Left hindlimb (tissue), 1 donor: ENCODE data around the gene CTAG2.
"Not testable (repeated sequence)": the region's sequence is repeated elsewhere in the genome, so short reads cannot be mapped to it uniquely, and the experiment has no call there.

Source experiments
- DNase-seq: peaks from one replicate; pipeline ENCODE4 v3.0.0-alpha.2; 2018

CTAG2 gene

GRCh38 chrX:154645745-154646378 is 7.5 kb downstream of the CTAG2 start:
- DNase-seq: not testable (repeated sequence)

DNA sequence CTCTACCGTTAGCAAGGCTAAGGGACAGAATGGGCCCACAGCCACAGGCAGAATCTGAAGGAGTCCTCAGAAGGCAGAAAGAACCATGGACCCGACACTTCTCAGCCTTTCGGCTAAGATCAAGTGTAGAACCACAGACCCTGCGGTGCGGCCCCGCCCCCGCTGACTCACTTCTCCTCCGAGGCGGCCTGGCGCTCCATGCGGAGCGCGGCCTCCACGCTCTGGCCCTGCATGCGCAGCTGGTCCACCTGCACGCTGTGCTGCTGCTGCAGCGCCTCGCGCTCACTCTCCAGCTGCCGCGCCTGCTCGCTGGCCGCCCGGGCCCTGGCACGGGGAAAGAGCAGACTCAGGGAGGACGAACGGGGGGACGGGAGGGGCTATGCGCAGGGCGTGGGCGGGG is 9.7 kb downstream of the CTAG2 start:
- DNase-seq: not testable (repeated sequence)

- not testable (repeated sequence) for DNase-seq
Measured at GRCh38 chrX:154641740-154642139, 11.6 kb downstream of the CTAG2 start.

- DNase-seq: not testable (repeated sequence)
Measured at GRCh38 chrX:154633661-154634060, 19.7 kb downstream of the CTAG2 start.

DNA sequence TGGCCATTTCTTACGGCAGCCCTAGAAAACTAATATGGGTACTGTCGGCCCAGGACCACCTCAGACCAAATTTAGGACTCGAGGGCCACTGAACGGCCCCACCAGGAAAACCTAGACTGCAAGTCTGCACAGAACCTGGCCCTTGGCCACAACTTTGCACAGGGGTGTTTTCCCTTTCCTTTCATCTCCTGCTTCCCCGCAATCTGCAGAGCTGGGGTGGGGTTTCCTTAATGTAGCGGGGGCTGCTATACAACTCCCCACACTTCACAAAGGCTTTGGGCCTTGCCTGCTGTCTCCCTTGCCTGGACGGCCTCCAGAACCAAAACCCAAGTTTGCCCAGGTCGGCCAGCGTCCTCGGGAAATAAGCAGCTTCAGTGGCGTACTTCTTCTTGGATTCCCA is 22.4 kb downstream of the CTAG2 start:
- DNase-seq: not testable (repeated sequence)

DNA sequence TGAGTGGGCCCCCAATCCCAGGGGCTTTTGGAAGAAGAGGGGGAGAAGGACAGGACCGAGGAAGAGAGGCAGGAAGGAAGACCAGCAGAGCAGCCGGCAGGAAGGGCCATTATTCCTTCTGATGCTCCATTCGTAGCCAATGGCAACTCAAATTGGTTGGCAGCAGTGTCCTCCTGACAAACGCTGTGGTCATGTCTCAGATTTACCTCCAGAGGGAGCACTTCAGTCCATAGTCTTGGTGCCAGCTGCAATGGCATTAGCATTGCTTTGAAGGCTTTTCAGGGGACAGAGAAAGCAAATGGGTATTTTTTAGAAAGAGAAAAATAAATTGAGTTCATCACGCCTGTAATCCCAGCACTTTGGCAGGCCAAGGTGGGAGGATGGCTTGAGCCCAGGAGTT is 24.4 kb downstream of the CTAG2 start:
- not testable (repeated sequence) for DNase-seq

DNA sequence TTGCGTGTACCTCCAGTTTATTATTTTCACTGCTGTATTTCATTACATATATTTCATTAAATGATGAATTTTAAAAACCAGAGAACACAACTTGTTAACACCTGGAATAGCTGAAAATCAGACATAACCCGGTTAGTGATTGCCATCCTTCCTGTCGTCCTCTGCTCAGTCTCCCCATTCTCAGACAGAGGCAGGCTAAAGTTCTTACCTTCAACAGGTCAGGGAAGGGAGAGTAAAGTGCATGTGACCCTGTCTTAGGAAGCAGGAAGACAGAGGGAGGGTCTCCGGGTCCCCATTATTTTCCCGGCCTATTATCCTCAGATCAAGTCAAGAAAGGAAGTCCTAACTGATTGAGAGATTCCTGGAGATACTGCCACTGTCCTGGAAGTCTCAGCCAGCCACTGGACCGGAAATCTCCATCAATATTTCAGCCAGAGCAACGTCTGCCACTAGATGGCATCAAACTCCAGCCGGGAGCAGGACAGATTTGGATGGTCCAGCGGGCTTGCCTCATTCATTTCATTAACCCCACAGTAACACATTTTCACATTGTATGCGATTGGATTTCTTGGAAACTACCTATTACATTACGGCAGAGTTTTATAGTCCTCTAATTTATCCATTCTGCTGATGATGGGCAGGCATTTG is 32.5 kb downstream of the CTAG2 start:
- not testable (repeated sequence) for DNase-seq

GRCh38 chrX:154619182-154619581 is 34.2 kb downstream of the CTAG2 start, which contains the start of gene CTAG1B:
CTAG1B (minus strand) TSS chrX:154619282; CDS start chrX:154619218, 64 bp downstream.
- not testable (repeated sequence) for DNase-seq

GRCh38 chrX:154613586-154613985 is 39.8 kb downstream of the CTAG2 start:
- DNase-seq: not testable (repeated sequence)

DNA sequence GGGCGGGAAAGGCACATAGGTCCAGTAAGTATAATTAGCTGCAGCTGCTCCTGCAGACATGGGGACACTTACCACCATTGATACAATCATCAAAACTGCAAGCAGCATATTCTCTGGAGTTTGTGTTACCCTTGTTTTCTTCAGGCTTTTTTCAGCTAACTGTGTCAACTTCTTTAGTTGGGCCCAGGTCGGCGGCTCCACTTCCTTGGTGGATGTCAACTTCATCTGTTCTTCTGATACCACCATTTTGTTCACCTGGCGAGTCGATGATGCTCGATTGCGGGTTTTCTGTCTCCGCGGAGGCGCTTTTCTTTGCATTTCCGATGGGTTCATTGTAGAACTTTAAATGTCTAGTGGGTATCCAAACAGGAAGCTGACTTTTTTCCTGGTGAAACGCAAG is 42.2 kb downstream of the CTAG2 start:
- not testable (repeated sequence) for DNase-seq

- not testable (repeated sequence) for DNase-seq
Measured at GRCh38 chrX:154608823-154609222, 44.6 kb downstream of the CTAG2 start.

DNA sequence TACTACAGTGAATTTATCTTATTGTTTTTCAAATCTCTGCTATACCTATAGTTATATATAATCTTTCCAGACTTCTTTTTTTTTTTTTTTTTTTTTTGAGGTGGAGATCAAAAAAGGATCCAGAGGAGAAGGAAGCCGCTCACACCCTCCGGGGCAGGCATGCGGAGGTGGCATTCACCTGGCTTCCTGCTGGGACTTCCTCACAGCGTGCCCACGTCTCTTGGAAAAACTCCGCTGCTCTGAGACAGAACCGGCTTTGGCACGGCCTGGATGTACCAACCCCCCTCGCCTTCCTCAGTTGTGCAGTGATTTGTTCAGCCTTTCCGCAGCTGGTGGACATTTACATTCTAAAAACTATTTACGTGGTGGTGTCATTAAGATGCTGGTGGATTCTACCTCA is 45.4 kb downstream of the CTAG2 start:
- DNase-seq: not testable (repeated sequence)

DNA sequence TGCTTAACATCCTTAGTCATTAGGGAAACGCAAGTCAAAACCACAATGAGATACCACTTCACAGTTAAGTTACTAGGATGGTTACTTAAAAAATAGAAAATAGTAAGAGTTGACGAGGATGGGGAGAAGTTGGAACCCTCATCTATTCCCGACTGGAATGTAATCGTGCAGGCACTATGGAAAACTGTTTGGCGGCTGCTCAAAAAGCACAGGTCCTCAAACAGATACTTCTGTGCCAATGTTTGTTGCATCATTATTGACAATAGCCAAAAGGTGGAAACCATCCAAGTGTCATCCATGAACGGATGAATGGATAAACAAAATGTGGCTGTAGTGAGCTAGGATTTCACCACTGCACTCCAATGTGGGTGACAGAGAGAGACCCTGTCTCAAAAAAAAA is 46.0 kb downstream of the CTAG2 start:
- no peak for DNase-seq

DNA sequence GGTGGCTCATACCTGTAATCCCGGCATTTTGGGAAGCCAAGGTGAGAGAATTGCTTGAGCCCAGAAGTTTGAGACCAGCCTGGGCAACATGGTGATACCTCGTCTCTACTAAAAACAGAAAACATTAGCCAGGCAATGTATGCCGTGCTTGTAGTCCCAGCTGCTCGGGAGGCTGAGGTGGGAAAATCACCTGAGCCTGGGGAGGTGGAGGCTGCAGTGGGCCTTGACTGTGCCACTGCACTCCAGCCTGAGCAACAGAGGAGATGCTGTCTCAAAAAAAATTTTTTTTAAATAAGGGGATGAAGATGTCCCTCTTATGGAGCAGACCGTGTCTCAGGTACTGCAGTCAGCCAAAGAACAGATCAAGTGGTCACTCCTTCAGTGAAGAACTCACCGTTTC is 47.8 kb downstream of the CTAG2 start:
- no peak for DNase-seq

- peak; percentile 48 for DNase-seq
Measured at GRCh38 chrX:154603438-154604430, 49.6 kb downstream of the CTAG2 start.

- peak; percentile 19 for DNase-seq
Measured at GRCh38 chrX:154602766-154603437, 50.5 kb downstream of the CTAG2 start.

- no peak for DNase-seq
Measured at GRCh38 chrX:154602226-154602625, 51.2 kb downstream of the CTAG2 start.
